GM12878 (cell line): ENCODE results near the gene MAZ. TPM values are rescaled to one million over a fixed set of nuclear protein-coding genes. Genes with fewer than 3 reads are reported as not detected.

Source experiments
- ATAC-seq: fragments of 200-7000 bp; cut with Tn5 transposase; 3 replicates; pipeline ENCODE4 v1.9.1; 2020; ENCODE audit warnings: mild to moderate bottlenecking, moderate library complexity
- BruUV-seq: library from RNA; stranded (reverse); fragments of 400-500 nt; replicated peaks from 2 replicates; lab custom pipeline; 2021; lab: Mats Ljungman, UMichigan
- CTCF ChIA-PET: fragments of 300-600 bp; sonication (Branson Sonifier 250); formaldehyde crosslinking; extraction: SDS; loops from one replicate; lab custom pipeline; 2021; ENCODE audit warnings: inconsistent platforms; lab: Yijun Ruan, JAX
- POLR2A ChIA-PET: fragments of 350-600 bp; formaldehyde crosslinking; extraction: SDS; loops from one replicate; lab custom pipeline; 2021; ENCODE audit warnings: inconsistent platforms; lab: Charles Lee
- RAD21 ChIA-PET: fragments of 300-600 bp; sonication (Branson Sonifier 250); formaldehyde crosslinking; loops from one replicate; lab custom pipeline; 2023; ENCODE audit warnings: antibody characterized with exemption; ENCODE audit not compliant: unreplicated experiment; lab: Charles Lee
- SMC1A ChIA-PET: fragments of 300-600 bp; sonication (Branson Sonifier 250); formaldehyde crosslinking; loops from one replicate; lab custom pipeline; 2023; ENCODE audit not compliant: unreplicated experiment, uncharacterized antibody; lab: Charles Lee
- DNase-seq: peaks from one replicate; pipeline ENCODE4 v3.0.0-alpha.2; 2011; ENCODE audit warnings: low read depth, low spot score
- FAIRE-seq: peaks from 3 replicates; lab custom pipeline; 2011; peaks lifted over from hg19 to GRCh38; lab: Jason Lieb, UNC
- H2AFZ ChIP-seq: 2 replicates; pipeline ENCODE4 v1.6.0; 2011; ENCODE audit warnings: low read depth, low read length, control low read depth; ENCODE audit not compliant: control insufficient read depth
- H3K27ac ChIP-seq: 2 replicates; pipeline ENCODE4 v1.5.1; 2011; ENCODE audit warnings: control low read depth; ENCODE audit not compliant: control insufficient read depth, insufficient read depth
- H3K27me3 ChIP-seq, 2 experiments: replicated peaks in 1 of 2; 2 replicates each; pipeline versions ENCODE4 v1.6.0 to v1.6.1; 2011; ENCODE audit warnings: low read length in 1 of 2; ENCODE audit not compliant: control insufficient read depth in 2 of 2, insufficient read depth in 2 of 2
- H3K36me3 ChIP-seq, 2 experiments: 2 replicates each; pipeline ENCODE4 v1.5.1; 2011; ENCODE audit warnings: low read length in 1 of 2; ENCODE audit not compliant: control insufficient read depth in 2 of 2, insufficient read depth in 2 of 2
- H3K4me1 ChIP-seq: 2 replicates; pipeline ENCODE4 v1.6.1; 2011; ENCODE audit warnings: mild to moderate bottlenecking, low read length, moderate library complexity, mixed read lengths; ENCODE audit not compliant: control insufficient read depth, insufficient read depth
- H3K4me2 ChIP-seq: 2 replicates; pipeline ENCODE4 v1.6.0; 2011; ENCODE audit warnings: control low read depth; ENCODE audit not compliant: control insufficient read depth, insufficient read depth
- H3K4me3 ChIP-seq: fragments of 200-600 bp; sonication (generic); 2 replicates; pipeline ENCODE4 v1.5.1; 2016
- H3K79me2 ChIP-seq: 2 replicates; pipeline ENCODE4 v1.6.0; 2011; ENCODE audit warnings: low read length; ENCODE audit not compliant: control insufficient read depth, insufficient read depth
- H3K9ac ChIP-seq: 2 replicates; pipeline ENCODE4 v1.8.0; 2011; ENCODE audit warnings: low read length, control low read depth, mixed read lengths; ENCODE audit not compliant: control insufficient read depth, insufficient read depth
- H3K9me3 ChIP-seq: replicated peaks from 3 replicates; pipeline ENCODE4 v1.5.1; 2011; ENCODE audit warnings: mild to moderate bottlenecking, low read length; ENCODE audit not compliant: control insufficient read depth, insufficient read depth
- H4K20me1 ChIP-seq: 2 replicates; pipeline ENCODE4 v1.6.0; 2011; ENCODE audit not compliant: control insufficient read depth, insufficient read depth
- ATF7 ChIP-seq: fragments of 450-650 bp; IDR thresholded peaks from 2 replicates; pipeline ENCODE4 v1.6.1; 2016; ENCODE audit warnings: low read depth, mild to moderate bottlenecking
- BMI1 ChIP-seq: fragments of 450-650 bp; IDR thresholded peaks from 2 replicates; pipeline ENCODE4 v1.6.1; 2016; ENCODE audit warnings: mild to moderate bottlenecking, moderate library complexity, borderline replicate concordance
- CHD4 ChIP-seq: fragments of 200-600 bp; sonication (generic); IDR thresholded peaks from 2 replicates; pipeline ENCODE4 v1.6.1; 2016; ENCODE audit warnings: mild to moderate bottlenecking
- EED ChIP-seq: sonication (generic); IDR thresholded peaks from 2 replicates; pipeline ENCODE4 v1.6.1; 2016; ENCODE audit warnings: antibody characterized with exemption, low read depth
- EGR1 ChIP-seq, 2 experiments: IDR thresholded peaks; 1 replicate in 1 of 2; 2 replicates in 1 of 2; pipeline ENCODE4 v1.6.1; 2011 to 2012; ENCODE audit warnings: low read depth in 2 of 2, low read length in 2 of 2, borderline replicate concordance in 1 of 2, mild to moderate bottlenecking in 1 of 2, moderate library complexity in 1 of 2
- EP300 ChIP-seq, 2 experiments: fragments of 150-350 bp in 1 of 2; IDR thresholded peaks; 2 replicates each; pipeline ENCODE4 v1.6.1; 2011 to 2012; ENCODE audit warnings: low read depth in 2 of 2, low read length in 2 of 2, borderline replicate concordance in 1 of 2, improper control_type of control experiment in 1 of 2, inconsistent platforms in 1 of 2; ENCODE audit not compliant: control insufficient read depth in 1 of 2
- FOS ChIP-seq: IDR thresholded peaks from 3 replicates; pipeline ENCODE4 v1.6.1; 2011; ENCODE audit warnings: borderline replicate concordance; ENCODE audit not compliant: insufficient read length; ENCODE audit errors: extremely low read depth
- GATAD2B ChIP-seq: fragments of 450-650 bp; conservative IDR thresholded peaks from 2 replicates; pipeline ENCODE4 v1.6.1; 2017; ENCODE audit warnings: low read depth, mild to moderate bottlenecking, moderate library complexity
- HCFC1 ChIP-seq: fragments of 150-350 bp; IDR thresholded peaks from 2 replicates; pipeline ENCODE4 v1.6.1; 2014; ENCODE audit warnings: low read length
- MTA3 ChIP-seq: IDR thresholded peaks from 2 replicates; pipeline ENCODE4 v1.6.1; 2012; ENCODE audit warnings: low read length, inconsistent platforms, borderline replicate concordance
- MXI1 ChIP-seq: fragments of 150-350 bp; IDR thresholded peaks from 2 replicates; pipeline ENCODE4 v1.6.1; 2011; ENCODE audit warnings: low read depth, mild to moderate bottlenecking, inconsistent platforms, low read length, improper control_type of control experiment
- PAX8 ChIP-seq: fragments of 450-650 bp; IDR thresholded peaks from 2 replicates; pipeline ENCODE4 v1.6.1; 2017; ENCODE audit warnings: mild to moderate bottlenecking, moderate library complexity
- POLR2A ChIP-seq: IDR thresholded peaks from 2 replicates; pipeline ENCODE4 v1.6.1; 2011; ENCODE audit warnings: low read depth, mild to moderate bottlenecking, low read length
- POLR2AphosphoS5 ChIP-seq: IDR thresholded peaks from 2 replicates; pipeline ENCODE4 v1.6.1; 2011; ENCODE audit warnings: mild to moderate bottlenecking, low read length, inconsistent platforms
- RELB ChIP-seq: fragments of 450-650 bp; IDR thresholded peaks from 2 replicates; pipeline ENCODE4 v1.6.1; 2017; ENCODE audit warnings: low read depth, mild to moderate bottlenecking, moderate library complexity
- RUNX3 ChIP-seq: IDR thresholded peaks from 2 replicates; pipeline ENCODE4 v1.6.1; 2012; ENCODE audit warnings: low read length, inconsistent platforms
- SP1 ChIP-seq: IDR thresholded peaks from one replicate; pipeline ENCODE4 v1.6.1; 2011; ENCODE audit warnings: low read depth, low read length
- SPI1 ChIP-seq: IDR thresholded peaks from 2 replicates; pipeline ENCODE4 v1.6.1; 2011; ENCODE audit warnings: low read depth, mild to moderate bottlenecking, low read length, moderate library complexity, borderline replicate concordance; ENCODE audit not compliant: insufficient read depth
- TARDBP ChIP-seq: IDR thresholded peaks from 2 replicates; pipeline ENCODE4 v1.6.1; 2016; ENCODE audit warnings: borderline replicate concordance
- ZBTB4 ChIP-seq: fragments of 450-650 bp; formaldehyde crosslinking; IDR thresholded peaks from 2 replicates; pipeline ENCODE4 v1.4.0; 2022; ENCODE audit warnings: mild to moderate bottlenecking, moderate library complexity
- ZSCAN29 ChIP-seq: fragments of 450-650 bp; IDR thresholded peaks from 2 replicates; pipeline ENCODE4 v1.6.1; 2017; ENCODE audit warnings: mild to moderate bottlenecking, moderate library complexity
- WGBS: methylation state at CpG from one replicate; pipeline ENCODE4 v1.1.6; 2016; ENCODE audit warnings: low lambda C conversion rate; ENCODE audit not compliant: insufficient replicate concordance, insufficient coverage; ENCODE audit errors: missing lambda C conversion rate; 5-methylcytosine and 5-hydroxymethylcytosine counted together
- in situ Hi-C: fragments of 300-500 bp; cut with MboI; formaldehyde crosslinking; loops from 9 replicates; pipeline ENCODE4 v1.14.3; 2018; ENCODE audit warnings: mixed read lengths
- intact Hi-C: fragments of 100-400 bp; cut with micrococcal nuclease; formaldehyde crosslinking; loops from one replicate; pipeline ENCODE4 v1.14.2; 2022; ENCODE audit not compliant: unreplicated experiment
- polyA plus RNA-seq, 11 experiments: library from polyadenylated mRNA; depleted of rRNA in 4 of 11; unstranded in 6 of 11; stranded (reverse) in 5 of 11; fragments of >200 nt; fragmentation: Nextera tagmentation in 4 of 11; fragmentation: Illumina TruSeq in 1 of 11; extraction: Ambion mirVana in 4 of 11; extraction: Trizol in 1 of 11; gene quantifications; 1 replicate in 1 of 11; 2 replicates in 10 of 11; pipeline versions ENCODE4 v1.2.1 to v1.2.3, GENCODE V29; 2011 to 2016; ENCODE audit warnings: inconsistent platforms in 2 of 11, missing spikeins in 2 of 11, low read depth in 1 of 11
- total RNA-seq, 4 experiments: library from RNA; depleted of rRNA in 3 of 4; stranded (reverse); fragments of >200 nt in 3 of 4; fragmentation: Illumina TruSeq in 1 of 4; extraction: Trizol in 1 of 4; gene quantifications; 2 replicates each; pipeline versions ENCODE4 v1.2.1 to v1.2.3, GENCODE V29; 2013 to 2021

Gene MAZ
- total and polyA plus RNA-seq, 10 of the 15 experiments (the other 5 are each of a cell fraction or from before 2014, with no cell fraction given): 23.9 to 309 (median 116) TPM

GRCh38 chr16:29820271-29820701, 14.0 kb downstream of the MAZ start, which contains the start of gene MVP:
TSS of gene MVP (plus strand) at chr16:29820462. CDS start at chr16:29830550, 10,088 bp downstream.
- Histone ChIP-seq H3K79me2 (peaks cover 59% of the 10 kb centered on the region), H2AFZ (peak within 1 kb of the TSS; percentile 18; the same call in 1 of the 2 replicates), H3K9me3 (no peaks in the 10 kb centered on the region), H3K4me2 (peak within 1 kb of the TSS; percentile 96), H3K4me3 (peak within 1 kb of the TSS; percentile 94), H3K9ac (peak within 1 kb of the TSS; percentile 91), H3K27ac (peak within 1 kb of the TSS; percentile 91), H3K4me1 (peaks cover 17% of the 10 kb centered on the region), H3K27me3 (no peaks in the 10 kb centered on the region), H3K36me3 (peaks cover 0 to 2% of the 10 kb centered on the region in 2 experiments; a peak in 1 of 4 replicates), H4K20me1 (0 out of 2 replicates have a peak, but pooled peaks cover 3% of the 10 kb centered on the region)
- ATAC-seq (peak; percentile 55), DNase-seq (no peak), FAIRE-seq (no peak)
- RAD21 ChIA-PET: interaction anchor here (1.0 to 7.9 kb wide), 8 partner anchors 9 to 142 kb away, joined by 3 to 51 read pairs (median 4); partner anchors contain the start of genes MAZ and QPRT
- intact Hi-C loops (loop anchor here (5.0 kb wide), 1 partner anchor 42 kb away; the partner anchor contains the start of gene CDIPT), in situ Hi-C loops (no loop called here)
- CTCF ChIA-PET: interaction anchor here (0.8 to 8.3 kb wide), 11 partner anchors 9 to 212 kb away, joined by 3 to 99 read pairs (median 4); partner anchors contain the start of genes KIF22 and TMEM219
- SMC1A ChIA-PET: interaction anchor here (1.0 to 7.8 kb wide), 4 partner anchors 9 to 29 kb away, joined by 3 to 48 read pairs (median 6); no protein-coding TSS in a partner anchor
- 1% methylated on average over 4 of the region's 4 CpGs for WGBS
- POLR2A ChIA-PET: interaction anchor here (0.6 to 5.5 kb wide), 13 partner anchors 8 to 173 kb away, joined by 3 to 40 read pairs (median 5); partner anchors contain the start of genes C16orf54, CDIPT, KIF22 and MAZ
- no TSS peak for BruUV-seq
- no peak for TF ChIP-seq FOS
- TF ChIP-seq POLR2AphosphoS5: peak; percentile 48; the same call in 1 of the 2 replicates
- no peak for TF ChIP-seq MTA3
- no peak for TF ChIP-seq EP300 (IDR thresholded peaks at IDR 0.05; ENCODE audit: borderline replicate concordance in 1 of 2, control insufficient read depth in 1 of 2, low read depth in 2 of 2, low read length in 2 of 2)
- TF ChIP-seq ZSCAN29: no peak
- TF ChIP-seq GATAD2B: no peak
- TF ChIP-seq RELB: peak; percentile 64
- TF ChIP-seq TARDBP: no peak
- no peak for TF ChIP-seq ZBTB4 (CRISPR knock-in tag)
- TF ChIP-seq ATF7: no peak
- no peak for TF ChIP-seq SP1
- no peak for TF ChIP-seq CHD4
- no peak for TF ChIP-seq HCFC1
- TF ChIP-seq BMI1: no peak
- TF ChIP-seq PAX8: no peak
- no peak for TF ChIP-seq RUNX3
- TF ChIP-seq EED: peak; percentile 25; the same call in 1 of the 2 replicates
- peak; percentile 32; the same call in 1 of the 2 replicates for TF ChIP-seq POLR2A
- TF ChIP-seq SPI1: peak; percentile 65; the same call in 1 of the 2 replicates
- TF ChIP-seq MXI1: peak; percentile 87
- TF ChIP-seq EGR1 (IDR thresholded peaks at IDR 0.05; ENCODE audit: borderline replicate concordance in 1 of 2, low read depth in 2 of 2, low read length in 2 of 2): no peak
